ENCODE measurements around the gene VMP1. TPM values are rescaled to one million over a fixed set of nuclear protein-coding genes. Genes with fewer than 3 reads are reported as not detected.
A peak's percentile ranks its signal among the peaks of the same experiment; 100 is the strongest.
"Not testable (repeated sequence)": the region's sequence is repeated elsewhere in the genome, so short reads cannot be mapped to it uniquely, and the experiment has no call there.

VMP1 gene
- total RNA-seq, 1 experiment from 2014 or later: 150 TPM

DNA sequence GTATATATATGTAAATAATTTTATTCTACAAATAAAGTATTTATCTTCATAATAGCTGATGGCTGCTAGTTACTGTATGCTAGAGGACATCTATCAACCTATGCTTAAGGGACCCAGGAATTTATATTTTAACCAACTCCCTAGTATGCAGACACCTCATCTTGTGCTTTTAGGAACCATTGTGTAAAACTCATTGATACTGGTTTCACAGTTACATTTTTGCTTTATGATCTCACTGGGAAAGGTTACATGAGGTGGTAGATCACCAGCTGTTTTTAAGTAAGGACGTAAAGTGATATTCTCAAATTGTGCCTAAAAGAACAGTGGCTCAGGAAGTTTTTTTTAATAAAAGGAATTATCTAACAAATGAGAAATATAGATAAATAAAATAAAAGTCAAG lies 56.4 kb downstream of the VMP1 start:
- in situ Hi-C loops (cut with HindIII; ENCODE audit: low pct_unique_long_range_greater_than_20kb, low sequenced_read_pairs): no loop called here
- no peak for DNase-seq (ENCODE audit: low read depth)

GRCh38 chr17:59764292-59764741 lies 56.9 kb downstream of the VMP1 start:
- in situ Hi-C loops (cut with HindIII; ENCODE audit: low pct_unique_long_range_greater_than_20kb, low sequenced_read_pairs): no loop called here
- no peak for DNase-seq (ENCODE audit: low read depth)

DNA sequence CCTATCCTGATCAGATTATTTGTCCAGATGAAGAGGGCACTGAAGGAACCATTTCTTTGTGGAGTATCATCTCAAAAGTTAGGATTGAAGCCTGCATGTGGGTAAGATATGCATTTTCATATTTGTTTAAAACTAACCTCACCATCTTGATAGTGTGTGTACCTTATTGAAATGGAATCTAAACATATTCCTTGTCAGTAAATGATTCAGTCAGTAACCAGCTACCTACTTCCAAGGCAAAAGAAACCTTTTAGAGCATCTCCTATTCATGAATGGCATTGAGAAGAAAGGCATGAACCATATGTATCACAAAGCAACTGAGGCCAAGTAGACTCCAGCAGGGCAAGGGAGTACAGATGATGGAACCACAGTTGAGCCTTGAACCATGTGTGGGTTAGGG lies 57.6 kb downstream of the VMP1 start:
- in situ Hi-C loops (cut with HindIII; ENCODE audit: low pct_unique_long_range_greater_than_20kb, low sequenced_read_pairs): no loop called here
- DNase-seq (ENCODE audit: low read depth): no peak

DNA sequence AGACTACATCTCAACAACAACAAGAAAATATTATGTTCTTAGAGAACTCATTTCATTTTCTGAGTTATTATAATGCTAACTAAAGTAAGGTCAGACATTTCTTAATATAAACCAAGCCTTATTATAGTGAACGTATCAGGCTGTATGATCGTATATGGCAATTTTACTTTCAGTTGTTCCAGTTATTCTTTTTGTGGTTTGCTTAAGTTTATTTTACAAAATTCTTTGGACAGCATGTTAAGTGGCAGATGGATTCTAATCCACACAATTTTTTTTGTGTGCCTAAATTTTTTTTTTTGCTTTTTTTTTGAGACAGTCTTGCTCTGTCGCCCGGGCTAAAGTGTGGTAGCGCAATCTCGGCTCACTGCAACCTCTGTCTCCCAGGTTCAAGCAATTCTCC lies 59.0 kb downstream of the VMP1 start:
- DNase-seq (ENCODE audit: low read depth): no peak
- in situ Hi-C loops (cut with HindIII; ENCODE audit: low pct_unique_long_range_greater_than_20kb, low sequenced_read_pairs): no loop called here

DNA sequence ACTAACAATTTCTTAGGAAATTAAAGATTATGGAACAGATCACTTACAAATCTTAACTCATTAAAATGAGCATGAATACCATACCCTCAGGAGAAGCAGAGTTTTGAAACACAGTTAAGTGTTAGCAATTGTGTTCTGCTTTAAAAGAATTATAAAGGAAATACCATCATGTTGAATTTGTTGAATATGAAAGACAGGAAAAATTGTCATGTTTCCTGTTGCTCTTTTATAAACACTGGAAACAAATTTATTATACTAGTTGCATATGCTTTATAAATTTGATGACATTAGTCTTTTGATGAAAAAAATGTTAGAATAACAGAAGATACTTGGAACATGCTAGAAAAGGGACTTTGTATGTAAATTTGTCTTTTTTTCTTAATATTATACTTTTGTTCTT lies 59.7 kb downstream of the VMP1 start:
- in situ Hi-C loops (cut with HindIII; ENCODE audit: low pct_unique_long_range_greater_than_20kb, low sequenced_read_pairs): no loop called here
- no peak for DNase-seq (ENCODE audit: low read depth)

DNA sequence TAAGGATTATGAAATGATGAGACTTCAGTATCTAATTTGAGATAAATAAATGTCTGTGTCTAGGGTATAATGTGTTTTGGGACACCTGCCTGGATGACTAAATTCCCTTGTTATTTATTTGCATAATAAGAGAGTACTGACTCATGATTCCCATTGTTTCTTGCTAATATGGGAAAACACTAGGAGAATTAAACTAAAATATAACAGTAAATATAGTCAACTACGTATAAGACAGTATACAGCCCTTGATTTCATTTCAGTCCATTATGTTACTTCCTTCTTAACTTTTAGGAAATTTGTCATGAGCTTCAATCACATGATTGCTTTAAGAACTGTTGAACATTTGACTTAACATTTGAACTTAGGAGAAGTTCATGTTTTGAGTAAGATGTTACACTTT lies 62.4 kb downstream of the VMP1 start:
- in situ Hi-C loops (cut with HindIII; ENCODE audit: low pct_unique_long_range_greater_than_20kb, low sequenced_read_pairs): no loop called here
- DNase-seq (ENCODE audit: low read depth): no peak

DNA sequence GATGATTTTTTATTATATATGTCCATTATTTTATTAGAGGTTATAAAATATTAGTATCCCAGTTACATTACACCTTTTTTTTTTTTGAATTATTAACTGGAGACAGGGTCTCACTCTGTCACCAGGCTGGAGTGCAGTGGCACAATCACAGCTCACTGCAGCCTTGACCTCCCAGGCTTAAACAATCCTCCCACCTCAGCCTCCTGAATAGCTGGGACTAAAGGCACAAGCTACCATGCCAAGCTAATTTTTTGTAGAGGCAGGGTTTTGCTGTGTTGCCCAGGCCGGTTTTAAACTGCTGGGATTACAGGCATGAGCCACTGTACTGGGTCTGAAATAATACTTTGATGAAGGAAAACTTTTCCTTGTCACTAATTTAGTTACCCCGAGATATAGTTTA lies 63.6 kb downstream of the VMP1 start:
- in situ Hi-C loops (cut with HindIII; ENCODE audit: low pct_unique_long_range_greater_than_20kb, low sequenced_read_pairs): no loop called here

GRCh38 chr17:59775786-59776350 lies 68.4 kb downstream of the VMP1 start:
- DNase-seq (ENCODE audit: low read depth): no peak
- in situ Hi-C loops (cut with HindIII; ENCODE audit: low pct_unique_long_range_greater_than_20kb, low sequenced_read_pairs): no loop called here

More for the DNA sequence above, 63.6 kb downstream of the VMP1 start:
- DNase-seq (ENCODE audit: low read depth): no peak

- DNase-seq (ENCODE audit: low read depth): no peak
- in situ Hi-C loops (cut with HindIII; ENCODE audit: low pct_unique_long_range_greater_than_20kb, low sequenced_read_pairs): no loop called here
Measured at GRCh38 chr17:59776577-59776976, 69.1 kb downstream of the VMP1 start.

- in situ Hi-C loops (cut with HindIII; ENCODE audit: low pct_unique_long_range_greater_than_20kb, low sequenced_read_pairs): no loop called here
- DNase-seq (ENCODE audit: low read depth): no peak
Measured at GRCh38 chr17:59777033-59777432, 69.6 kb downstream of the VMP1 start.

- DNase-seq (ENCODE audit: low read depth): no peak
- in situ Hi-C loops (cut with HindIII; ENCODE audit: low pct_unique_long_range_greater_than_20kb, low sequenced_read_pairs): no loop called here
Measured at GRCh38 chr17:59778996-59779395, 71.5 kb downstream of the VMP1 start.

- no peak for DNase-seq (ENCODE audit: low read depth)
- in situ Hi-C loops (cut with HindIII; ENCODE audit: low pct_unique_long_range_greater_than_20kb, low sequenced_read_pairs): no loop called here
Measured at GRCh38 chr17:59779521-59779920, 72.1 kb downstream of the VMP1 start.

- DNase-seq (ENCODE audit: low read depth); in situ Hi-C loops (cut with HindIII; ENCODE audit: low pct_unique_long_range_greater_than_20kb, low sequenced_read_pairs): not testable (repeated sequence)
Measured at GRCh38 chr17:59780548-59780947, 73.1 kb downstream of the VMP1 start.

DNA sequence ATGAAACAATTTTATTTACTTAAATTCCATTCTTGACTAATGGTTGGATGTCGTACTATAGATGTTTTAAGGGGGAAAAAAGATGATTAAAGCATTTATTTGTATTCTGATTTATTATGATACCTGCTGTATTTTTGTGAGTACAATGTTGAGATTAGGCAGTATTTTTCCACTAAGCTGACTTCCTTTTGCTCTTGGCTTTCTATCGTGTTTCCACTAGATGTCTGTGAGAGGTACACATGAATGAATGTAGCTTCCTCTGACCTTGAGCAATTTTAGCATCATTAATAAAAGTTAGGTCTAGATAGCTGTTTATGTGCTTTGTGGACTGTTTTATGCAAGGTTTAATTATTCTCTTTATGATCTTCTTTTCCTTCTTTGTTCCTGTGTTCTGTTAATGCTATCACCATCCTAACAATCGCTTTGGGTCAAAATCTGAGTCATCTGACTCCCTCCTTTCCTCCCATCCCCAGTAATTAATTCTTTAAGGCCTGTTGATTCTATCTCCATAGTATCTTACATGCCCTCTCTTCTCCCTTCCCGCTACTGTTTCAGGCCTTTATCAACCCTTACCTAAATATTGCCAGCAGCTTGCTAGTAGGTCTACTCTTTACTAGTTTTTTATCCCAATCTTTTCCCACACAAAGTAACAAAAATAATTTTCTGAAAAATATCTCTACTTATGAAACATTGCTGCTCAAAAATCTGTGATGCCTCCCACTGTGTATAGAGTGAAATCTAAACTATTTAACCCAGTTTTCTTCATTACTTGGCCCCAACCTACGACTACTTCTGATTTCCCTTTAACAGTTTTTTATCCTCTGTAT lies 76.0 kb downstream of the VMP1 start:
- in situ Hi-C loops (cut with HindIII; ENCODE audit: low pct_unique_long_range_greater_than_20kb, low sequenced_read_pairs): no loop called here
- DNase-seq (ENCODE audit: low read depth): peak; percentile 96

GRCh38 chr17:59785091-59785799 lies 77.8 kb downstream of the VMP1 start:
- in situ Hi-C loops (cut with HindIII; ENCODE audit: low pct_unique_long_range_greater_than_20kb, low sequenced_read_pairs): no loop called here
- no peak for DNase-seq (ENCODE audit: low read depth)

DNA sequence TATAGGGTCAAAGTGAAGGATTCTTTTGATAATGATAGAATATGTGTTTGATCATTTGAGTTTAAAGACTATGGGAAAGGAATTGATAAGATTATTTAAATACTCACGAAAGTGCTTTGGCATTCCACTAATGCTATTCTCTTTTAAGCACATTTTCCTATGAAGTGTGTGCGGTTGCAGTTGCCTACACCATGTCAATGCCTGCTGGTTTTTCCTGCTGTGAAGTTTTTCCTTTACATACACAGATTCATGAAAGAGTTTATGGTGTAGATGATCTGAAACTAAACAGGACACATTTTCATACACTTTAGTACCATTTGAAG lies 78.7 kb downstream of the VMP1 start:
- no peak for DNase-seq (ENCODE audit: low read depth)
- in situ Hi-C loops (cut with HindIII; ENCODE audit: low pct_unique_long_range_greater_than_20kb, low sequenced_read_pairs): no loop called here

GRCh38 chr17:59786536-59787319 lies 79.3 kb downstream of the VMP1 start:
- peak; percentile 99 for DNase-seq (ENCODE audit: low read depth)
- in situ Hi-C loops (cut with HindIII; ENCODE audit: low pct_unique_long_range_greater_than_20kb, low sequenced_read_pairs): no loop called here

DNA sequence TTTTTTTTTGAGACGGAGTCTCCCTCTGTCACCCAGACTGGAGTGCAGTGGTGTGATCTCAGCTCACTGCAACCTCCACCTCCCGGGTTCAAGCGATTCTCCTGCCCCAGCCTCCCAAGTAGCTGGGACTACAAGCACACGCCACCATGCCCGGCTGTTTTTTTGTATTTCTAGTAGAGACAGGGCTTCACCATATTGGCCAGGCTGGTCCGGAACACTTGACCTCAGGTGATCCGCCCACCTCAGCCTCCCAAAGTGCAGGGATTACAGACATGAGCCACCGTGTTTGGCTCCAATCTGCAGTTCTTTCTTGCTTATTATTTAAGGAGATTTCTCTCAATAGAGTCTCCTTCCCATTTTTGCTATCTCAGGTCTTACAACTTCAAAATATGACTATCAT lies 82.4 kb downstream of the VMP1 start:
- in situ Hi-C loops (cut with HindIII; ENCODE audit: low pct_unique_long_range_greater_than_20kb, low sequenced_read_pairs): not testable (repeated sequence)

DNA sequence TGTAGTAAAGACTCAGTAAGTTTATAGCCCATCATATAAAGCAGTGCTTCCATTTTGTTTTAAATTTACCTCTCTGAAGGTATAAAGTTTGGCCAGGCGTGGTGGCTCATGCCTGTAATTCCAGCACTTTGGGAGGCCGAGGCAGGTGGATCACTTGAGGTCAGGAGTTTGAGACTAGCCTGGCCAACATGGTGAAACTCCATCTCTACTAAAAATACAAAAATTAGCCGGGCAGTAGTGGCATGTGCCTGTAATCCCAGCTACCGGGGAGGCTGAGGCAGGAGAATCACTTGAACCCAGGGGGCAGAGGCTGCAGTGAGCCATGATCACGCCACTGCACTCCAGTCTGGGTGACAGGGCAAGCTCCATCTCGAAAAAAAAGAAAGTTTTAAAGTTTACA lies 83.0 kb downstream of the VMP1 start:
- in situ Hi-C loops (cut with HindIII; ENCODE audit: low pct_unique_long_range_greater_than_20kb, low sequenced_read_pairs); DNase-seq (ENCODE audit: low read depth): not testable (repeated sequence)

More for the DNA sequence above, 82.4 kb downstream of the VMP1 start:
- DNase-seq (ENCODE audit: low read depth): not testable (repeated sequence)
